ENCODE measurements around the gene NELFE. TPM values are rescaled to one million over a fixed set of nuclear protein-coding genes. Genes with fewer than 3 reads are reported as not detected.

Gene NELFE
- total and polyA plus RNA-seq, 9 donors: 54.8 to 84.5 (median 65.8) TPM

GRCh38 chr6:31968791-31969711 is 10.3 kb upstream of the NELFE start:
- H3K9me3 ChIP-seq: no peaks in the 10 kb centered on the region
- H3K4me3 ChIP-seq: no peak overlapping the region
- TF ChIP-seq, protein P1, sequence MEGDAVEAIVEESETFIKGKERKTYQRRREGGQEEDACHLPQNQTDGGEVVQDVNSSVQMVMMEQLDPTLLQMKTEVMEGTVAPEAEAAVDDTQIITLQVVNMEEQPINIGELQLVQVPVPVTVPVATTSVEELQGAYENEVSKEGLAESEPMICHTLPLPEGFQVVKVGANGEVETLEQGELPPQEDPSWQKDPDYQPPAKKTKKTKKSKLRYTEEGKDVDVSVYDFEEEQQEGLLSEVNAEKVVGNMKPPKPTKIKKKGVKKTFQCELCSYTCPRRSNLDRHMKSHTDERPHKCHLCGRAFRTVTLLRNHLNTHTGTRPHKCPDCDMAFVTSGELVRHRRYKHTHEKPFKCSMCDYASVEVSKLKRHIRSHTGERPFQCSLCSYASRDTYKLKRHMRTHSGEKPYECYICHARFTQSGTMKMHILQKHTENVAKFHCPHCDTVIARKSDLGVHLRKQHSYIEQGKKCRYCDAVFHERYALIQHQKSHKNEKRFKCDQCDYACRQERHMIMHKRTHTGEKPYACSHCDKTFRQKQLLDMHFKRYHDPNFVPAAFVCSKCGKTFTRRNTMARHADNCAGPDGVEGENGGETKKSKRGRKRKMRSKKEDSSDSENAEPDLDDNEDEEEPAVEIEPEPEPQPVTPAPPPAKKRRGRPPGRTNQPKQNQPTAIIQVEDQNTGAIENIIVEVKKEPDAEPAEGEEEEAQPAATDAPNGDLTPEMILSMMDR (IDR thresholded peaks at IDR 0.05): no peak
- TF ChIP-seq EP300 (IDR thresholded peaks at IDR 0.05) (no peak), POLR2A (IDR thresholded peaks at IDR 0.05) (no peak)
- intact Hi-C loops (cut with DNase I): loop anchor here in 1 of 4 donors (10.0 kb wide), 1 partner anchor 294 kb away; no protein-coding TSS in a partner anchor
- WGBS, 3 donors: 69 to 84% (median 72%) methylated on average over 23 of the region's 23 CpGs
- no peaks in the 10 kb centered on the region for H3K27me3 ChIP-seq
- H3K36me3 ChIP-seq: peaks cover 1% of the 10 kb centered on the region
- DNase-seq: no peak
- peaks cover 4% of the 10 kb centered on the region for H3K4me1 ChIP-seq (ENCODE audit: insufficient read depth)
- H3K27ac ChIP-seq: no peak overlapping the region

- H3K36me3 ChIP-seq: peaks cover 2% of the 10 kb centered on the region
Measured at GRCh38 chr6:31968326-31968725, 9.6 kb upstream of the NELFE start.

GRCh38 chr6:31967926-31968320 is 9.2 kb upstream of the NELFE start:
- Histone ChIP-seq H3K36me3 (peaks cover 2% of the 10 kb centered on the region), H3K9me3 (no peaks in the 10 kb centered on the region), H3K4me3 (no peak overlapping the region), H3K27ac (no peak overlapping the region), H3K27me3 (no peaks in the 10 kb centered on the region), H3K4me1 (ENCODE audit: insufficient read depth) (peaks cover 4% of the 10 kb centered on the region)
- TF ChIP-seq POLR2A (IDR thresholded peaks at IDR 0.05): no peak
- TF ChIP-seq, protein P1 (IDR thresholded peaks at IDR 0.05): no peak
- TF ChIP-seq EP300 (IDR thresholded peaks at IDR 0.05): no peak
- no peak for DNase-seq
- 68 to 69% (median 68%) methylated on average over 3 of the region's 3 CpGs for WGBS, 3 donors
- intact Hi-C loops (cut with DNase I): loop anchor here in 1 of 4 donors (10.0 kb wide), 1 partner anchor 293 kb away; no protein-coding TSS in a partner anchor

More at GRCh38 chr6:31968326-31968725, 9.6 kb upstream of the NELFE start:
- TF ChIP-seq, protein P1 (IDR thresholded peaks at IDR 0.05): no peak
- TF ChIP-seq POLR2A (IDR thresholded peaks at IDR 0.05): no peak
- no peak for TF ChIP-seq EP300 (IDR thresholded peaks at IDR 0.05)
- Histone ChIP-seq H3K27ac (no peak overlapping the region), H3K4me1 (ENCODE audit: insufficient read depth) (peaks cover 4% of the 10 kb centered on the region), H3K27me3 (no peaks in the 10 kb centered on the region), H3K4me3 (no peak overlapping the region), H3K9me3 (no peaks in the 10 kb centered on the region)
- no peak for DNase-seq
- 63 to 68% (median 66%) methylated on average over 11 of the region's 11 CpGs for WGBS, 3 donors
- intact Hi-C loops (cut with DNase I): loop anchor here in 1 of 4 donors (10.0 kb wide), 1 partner anchor 294 kb away; no protein-coding TSS in a partner anchor

GRCh38 chr6:31966997-31967925 is 8.5 kb upstream of the NELFE start:
- WGBS, 3 donors: 74 to 80% (median 77%) methylated on average over 10 of the region's 10 CpGs
- Histone ChIP-seq H3K4me1 (ENCODE audit: insufficient read depth) (peaks cover 4% of the 10 kb centered on the region), H3K27me3 (no peaks in the 10 kb centered on the region), H3K27ac (no peak overlapping the region), H3K9me3 (no peaks in the 10 kb centered on the region), H3K36me3 (peaks cover 2% of the 10 kb centered on the region), H3K4me3 (no peak overlapping the region)
- TF ChIP-seq, protein P1 (IDR thresholded peaks at IDR 0.05): no peak
- TF ChIP-seq EP300 (IDR thresholded peaks at IDR 0.05) (no peak), POLR2A (IDR thresholded peaks at IDR 0.05) (no peak)
- no peak for DNase-seq
- intact Hi-C loops (cut with DNase I): loop anchor here in 1 of 4 donors (10.0 kb wide), 1 partner anchor 292 kb away; no protein-coding TSS in a partner anchor
